Neural progenitor cell (in vitro differentiated cells): ENCODE results near the gene CERS4.

Experiments
- EZH2 ChIP-seq: fragments of 200-600 bp; sonication (generic); IDR thresholded peaks from 2 replicates; pipeline ENCODE4 v1.6.1; 2017; ENCODE audit warnings: antibody characterized with exemption, mild to moderate bottlenecking, moderate library complexity
- TF ChIP-seq, protein P1 (sequence below): fragments of 200-600 bp; sonication (generic); IDR thresholded peaks from 2 replicates; pipeline ENCODE4 v1.5.1; 2017; ENCODE audit warnings: antibody characterized with exemption, mild to moderate bottlenecking

GRCh38 chr19:8215783-8216182, 6.6 kb downstream of the CERS4 start:
- no peak for TF ChIP-seq EZH2
- TF ChIP-seq, protein P1, sequence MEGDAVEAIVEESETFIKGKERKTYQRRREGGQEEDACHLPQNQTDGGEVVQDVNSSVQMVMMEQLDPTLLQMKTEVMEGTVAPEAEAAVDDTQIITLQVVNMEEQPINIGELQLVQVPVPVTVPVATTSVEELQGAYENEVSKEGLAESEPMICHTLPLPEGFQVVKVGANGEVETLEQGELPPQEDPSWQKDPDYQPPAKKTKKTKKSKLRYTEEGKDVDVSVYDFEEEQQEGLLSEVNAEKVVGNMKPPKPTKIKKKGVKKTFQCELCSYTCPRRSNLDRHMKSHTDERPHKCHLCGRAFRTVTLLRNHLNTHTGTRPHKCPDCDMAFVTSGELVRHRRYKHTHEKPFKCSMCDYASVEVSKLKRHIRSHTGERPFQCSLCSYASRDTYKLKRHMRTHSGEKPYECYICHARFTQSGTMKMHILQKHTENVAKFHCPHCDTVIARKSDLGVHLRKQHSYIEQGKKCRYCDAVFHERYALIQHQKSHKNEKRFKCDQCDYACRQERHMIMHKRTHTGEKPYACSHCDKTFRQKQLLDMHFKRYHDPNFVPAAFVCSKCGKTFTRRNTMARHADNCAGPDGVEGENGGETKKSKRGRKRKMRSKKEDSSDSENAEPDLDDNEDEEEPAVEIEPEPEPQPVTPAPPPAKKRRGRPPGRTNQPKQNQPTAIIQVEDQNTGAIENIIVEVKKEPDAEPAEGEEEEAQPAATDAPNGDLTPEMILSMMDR, result no peak
